ENCODE results near the gene CACNA1H. TPM values are rescaled to one million over a fixed set of nuclear protein-coding genes. Genes with fewer than 3 reads are reported as not detected.
"Not testable (repeated sequence)": the region's sequence is repeated elsewhere in the genome, so short reads cannot be mapped to it uniquely, and the experiment has no call there.

CACNA1H gene
- total RNA-seq, 2 experiments from 2014 or later: 0.26 to 0.61 TPM

- Mint-ChIP-seq H3K9me3 (no peaks in the 10 kb centered on the region), H3K4me3 (no peak overlapping the region), H3K4me1 (ENCODE audit: low read depth) (no peaks in the 10 kb centered on the region), H3K27ac (no peak overlapping the region), H3K27me3 (no peaks in the 10 kb centered on the region), H3K36me3 (no peaks in the 10 kb centered on the region)
- DNase-seq: no peak
- intact Hi-C loops (cut with micrococcal nuclease): no loop called here
- ChIA-PET CTCF (interaction anchor here (0.6 kb wide), 1 partner anchor 484 kb away, joined by 3 read pairs; no protein-coding TSS in a partner anchor), POLR2A (no interaction called here)
These were observed 69.0 kb downstream of the CACNA1H start for GRCh38 chr16:1221628-1222552.

GRCh38 chr16:1222553-1223354 is 69.8 kb downstream of the CACNA1H start:
- no peak overlapping the region for H3K4me3 Mint-ChIP-seq
- no peaks in the 10 kb centered on the region for H3K27me3 Mint-ChIP-seq
- H3K36me3 Mint-ChIP-seq: no peaks in the 10 kb centered on the region
- intact Hi-C loops (cut with micrococcal nuclease): no loop called here
- CTCF ChIA-PET: no interaction called here
- no peaks in the 10 kb centered on the region for H3K4me1 Mint-ChIP-seq (ENCODE audit: low read depth)
- POLR2A ChIA-PET: no interaction called here
- H3K9me3 Mint-ChIP-seq: no peaks in the 10 kb centered on the region
- H3K27ac Mint-ChIP-seq: no peak overlapping the region
- no peak for DNase-seq

DNA sequence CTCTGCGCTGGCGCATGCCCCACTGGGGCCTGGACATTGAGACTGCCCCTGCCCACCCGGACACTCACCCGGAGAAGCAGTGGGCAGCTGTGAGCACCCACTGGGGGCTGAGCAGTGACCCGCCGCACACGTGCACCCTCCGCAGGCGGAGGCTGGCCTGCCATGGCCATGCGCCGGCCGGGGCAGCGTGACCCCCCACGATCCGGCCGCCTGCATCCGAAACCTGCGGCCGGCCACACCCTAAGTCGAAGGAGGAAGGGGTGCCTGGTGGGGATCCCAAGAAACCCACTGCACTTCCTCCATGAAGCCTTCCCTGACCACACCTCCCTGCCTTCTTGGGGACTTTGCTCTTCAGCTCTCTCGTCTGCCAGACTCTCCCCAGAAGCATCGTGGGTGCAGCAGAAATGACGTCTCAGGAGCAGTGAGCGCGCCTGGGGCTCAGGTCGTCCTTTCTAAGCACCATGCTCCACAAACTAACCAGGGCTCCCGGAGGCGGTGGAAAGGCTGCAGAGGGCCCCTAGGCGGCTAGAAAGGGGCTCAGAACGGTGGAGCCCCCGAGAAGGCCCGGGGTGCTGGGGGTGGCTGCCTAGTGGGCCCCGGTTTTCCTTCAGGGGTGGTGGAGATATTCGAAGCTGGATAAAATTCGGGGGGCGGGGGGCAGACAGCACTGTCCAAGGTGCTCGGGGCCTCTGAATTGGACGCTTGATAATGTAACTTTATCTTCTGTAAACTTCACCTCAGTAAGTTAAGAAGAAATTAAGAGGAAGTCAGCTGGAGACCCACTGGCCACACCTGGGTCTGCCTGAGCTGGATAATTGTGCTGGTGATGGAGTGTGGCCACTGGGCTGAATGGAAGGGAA is 70.7 kb downstream of the CACNA1H start:
- no peaks in the 10 kb centered on the region for H3K9me3 Mint-ChIP-seq
- DNase-seq: no peak
- H3K27me3 Mint-ChIP-seq: no peaks in the 10 kb centered on the region
- H3K4me1 Mint-ChIP-seq (ENCODE audit: low read depth): no peaks in the 10 kb centered on the region
- intact Hi-C loops (cut with micrococcal nuclease): no loop called here
- H3K4me3 Mint-ChIP-seq: no peak overlapping the region
- POLR2A ChIA-PET: no interaction called here
- CTCF ChIA-PET: no interaction called here
- H3K36me3 Mint-ChIP-seq: no peaks in the 10 kb centered on the region
- H3K27ac Mint-ChIP-seq: no peak overlapping the region

GRCh38 chr16:1224558-1224957 is 71.7 kb downstream of the CACNA1H start:
- H3K27me3 Mint-ChIP-seq: no peaks in the 10 kb centered on the region
- no peaks in the 10 kb centered on the region for H3K9me3 Mint-ChIP-seq

GRCh38 chr16:1225051-1225451 is 72.1 kb downstream of the CACNA1H start, which contains the start of gene TPSG1:
TPSG1 (minus strand) TSS chr16:1225268; CDS start chr16:1225252, 16 bp downstream.
- CTCF ChIA-PET: no interaction called here
- Mint-ChIP-seq H3K27ac (no peak within 1 kb of the TSS), H3K4me3 (no peak within 1 kb of the TSS), H3K4me1 (ENCODE audit: low read depth) (no peaks in the 10 kb centered on the region), H3K9me3 (no peaks in the 10 kb centered on the region), H3K36me3 (no peaks in the 10 kb centered on the region), H3K27me3 (no peaks in the 10 kb centered on the region)
- intact Hi-C loops (cut with micrococcal nuclease): no loop called here
- POLR2A ChIA-PET: no interaction called here
- no peak for DNase-seq

More at GRCh38 chr16:1224558-1224957, 71.7 kb downstream of the CACNA1H start:
- H3K36me3 Mint-ChIP-seq: no peaks in the 10 kb centered on the region
- H3K4me1 Mint-ChIP-seq (ENCODE audit: low read depth): no peaks in the 10 kb centered on the region
- intact Hi-C loops (cut with micrococcal nuclease): no loop called here
- no peak overlapping the region for H3K4me3 Mint-ChIP-seq
- H3K27ac Mint-ChIP-seq: no peak overlapping the region
- ChIA-PET CTCF (no interaction called here), POLR2A (no interaction called here)
- DNase-seq: no peak

DNA sequence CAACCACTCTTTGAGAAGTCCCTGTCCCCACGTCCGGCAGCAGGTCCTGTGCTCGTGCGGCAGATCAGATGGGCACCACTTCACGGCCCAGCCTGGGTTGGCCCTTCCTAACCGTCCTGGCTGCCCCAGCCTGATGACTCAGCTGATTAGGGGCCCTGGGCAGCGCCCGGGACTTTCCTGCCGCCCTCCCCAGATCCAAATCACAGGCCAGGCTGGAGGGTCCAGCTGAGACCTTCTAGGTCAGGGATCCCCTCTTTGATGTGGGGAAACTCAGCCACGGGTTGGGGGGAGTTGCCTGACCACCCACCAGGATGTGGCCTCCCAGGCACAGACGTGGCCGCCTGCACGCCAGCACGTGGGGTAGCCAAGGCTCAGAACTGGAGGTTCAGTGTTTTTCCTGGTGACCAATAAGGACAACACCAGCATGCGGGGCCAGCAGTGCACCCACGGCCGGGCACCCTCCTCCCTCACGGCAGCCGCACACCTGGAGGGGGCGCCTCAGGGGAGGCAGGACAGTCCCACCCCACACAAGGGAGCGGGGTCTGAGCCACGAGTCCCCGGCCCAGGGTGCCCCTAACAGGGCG is 72.9 kb downstream of the CACNA1H start:
- H3K27me3 Mint-ChIP-seq; CTCF ChIA-PET; H3K4me3 Mint-ChIP-seq; DNase-seq; H3K9me3 Mint-ChIP-seq; intact Hi-C loops (cut with micrococcal nuclease); H3K27ac Mint-ChIP-seq; H3K4me1 Mint-ChIP-seq (ENCODE audit: low read depth); POLR2A ChIA-PET; H3K36me3 Mint-ChIP-seq: not testable (repeated sequence)

DNA sequence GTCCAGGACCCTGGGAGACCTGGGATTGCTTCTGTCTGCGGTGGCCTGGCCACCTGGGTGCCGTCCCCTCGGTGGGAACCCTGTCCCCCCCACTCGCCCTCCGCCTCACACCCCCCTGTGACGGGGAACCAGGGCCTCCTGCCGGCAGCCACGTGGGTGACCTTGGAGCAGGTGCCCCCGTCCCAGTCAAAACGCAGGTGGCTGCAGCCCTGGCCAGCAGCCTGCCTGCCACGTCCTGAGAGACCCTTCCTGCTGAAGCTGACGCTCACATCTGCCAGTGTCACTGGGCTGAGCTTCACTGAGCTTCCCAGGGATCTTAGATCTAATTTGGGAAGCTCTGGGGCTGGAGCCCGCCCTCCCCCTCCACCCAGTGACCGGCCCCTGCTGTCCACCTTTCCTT is 73.8 kb downstream of the CACNA1H start:
- H3K36me3 Mint-ChIP-seq; H3K27ac Mint-ChIP-seq; H3K4me3 Mint-ChIP-seq; H3K9me3 Mint-ChIP-seq; intact Hi-C loops (cut with micrococcal nuclease); DNase-seq; POLR2A ChIA-PET; CTCF ChIA-PET; H3K27me3 Mint-ChIP-seq; H3K4me1 Mint-ChIP-seq (ENCODE audit: low read depth): not testable (repeated sequence)

GRCh38 chr16:1228227-1228626 is 75.3 kb downstream of the CACNA1H start:
- H3K27ac Mint-ChIP-seq; DNase-seq; H3K4me1 Mint-ChIP-seq (ENCODE audit: low read depth); POLR2A ChIA-PET; CTCF ChIA-PET; H3K9me3 Mint-ChIP-seq; H3K4me3 Mint-ChIP-seq; intact Hi-C loops (cut with micrococcal nuclease); H3K27me3 Mint-ChIP-seq; H3K36me3 Mint-ChIP-seq: not testable (repeated sequence)

- H3K4me3 Mint-ChIP-seq, CTCF ChIA-PET, POLR2A ChIA-PET: not testable (repeated sequence)
These were observed 76.6 kb downstream of the CACNA1H start for GRCh38 chr16:1229476-1229875.

DNA sequence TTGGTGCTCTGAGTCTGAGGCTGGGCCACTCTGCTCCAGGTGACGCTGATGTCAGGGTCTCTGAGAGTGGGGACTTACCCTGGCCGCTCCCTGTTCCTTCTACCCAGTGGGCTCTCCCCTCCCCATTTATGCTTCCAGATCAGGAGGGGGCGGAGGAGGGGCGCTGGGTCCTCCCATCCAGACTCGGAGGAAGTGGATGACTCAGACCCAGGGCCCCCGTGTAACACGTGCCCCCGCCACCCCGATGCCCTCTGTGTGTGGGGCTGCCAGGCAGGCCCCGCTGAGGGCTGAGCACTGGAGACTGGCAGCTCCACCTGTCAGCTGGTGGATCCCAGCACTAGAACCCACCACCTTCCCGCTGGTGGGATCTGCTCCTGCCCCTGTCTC is 77.2 kb downstream of the CACNA1H start, which contains the start of gene TPSB2:
Gene TPSB2, minus strand, starts transcription at position 101 of the 387 bp plus-strand sequence. CDS start 233 bp downstream, outside the sequence.
- H3K27me3 Mint-ChIP-seq; H3K4me1 Mint-ChIP-seq (ENCODE audit: low read depth); DNase-seq; H3K27ac Mint-ChIP-seq; H3K9me3 Mint-ChIP-seq; CTCF ChIA-PET; POLR2A ChIA-PET; H3K36me3 Mint-ChIP-seq; intact Hi-C loops (cut with micrococcal nuclease); H3K4me3 Mint-ChIP-seq: not testable (repeated sequence)

More at GRCh38 chr16:1229476-1229875, 76.6 kb downstream of the CACNA1H start:
- H3K9me3 Mint-ChIP-seq; H3K4me1 Mint-ChIP-seq (ENCODE audit: low read depth); H3K27me3 Mint-ChIP-seq; intact Hi-C loops (cut with micrococcal nuclease); H3K27ac Mint-ChIP-seq; H3K36me3 Mint-ChIP-seq; DNase-seq: not testable (repeated sequence)

DNA sequence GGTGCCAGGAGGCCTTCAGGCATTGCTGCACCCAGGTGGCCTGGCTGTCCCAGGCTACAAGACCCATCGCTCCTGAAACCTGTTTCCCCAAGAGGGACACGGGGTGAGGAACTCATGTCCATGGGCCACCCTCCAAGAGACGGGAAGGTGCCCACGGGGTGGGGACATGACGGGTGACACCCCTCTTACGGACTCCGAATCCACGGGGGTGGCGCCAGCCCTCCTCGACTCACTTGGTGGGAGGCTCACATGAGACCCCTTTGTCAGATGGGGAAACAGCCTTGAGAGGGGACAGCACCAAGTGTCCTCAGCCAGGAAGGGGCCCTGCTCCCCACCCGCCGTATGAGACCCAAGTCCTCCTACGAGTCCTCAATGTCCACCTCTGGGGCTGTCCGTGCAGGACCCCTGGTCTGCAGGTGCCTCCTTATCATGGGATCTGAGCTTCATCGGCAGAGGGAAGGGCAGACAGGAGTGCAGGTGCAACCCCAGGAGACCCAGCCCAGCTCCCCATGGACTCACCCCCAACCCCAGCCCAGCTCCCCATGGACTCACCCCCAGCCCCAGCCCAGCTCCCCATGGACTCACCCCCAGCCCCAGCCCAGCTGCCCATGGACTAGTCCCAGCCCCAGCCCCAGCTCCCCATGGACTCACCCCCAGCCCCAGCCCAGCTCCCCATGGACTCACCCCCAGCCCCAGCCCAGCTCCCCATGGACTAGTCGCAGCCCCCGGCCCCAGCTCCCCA is 77.7 kb downstream of the CACNA1H start:
- intact Hi-C loops (cut with micrococcal nuclease); H3K27me3 Mint-ChIP-seq; H3K27ac Mint-ChIP-seq; POLR2A ChIA-PET; DNase-seq; H3K4me3 Mint-ChIP-seq; H3K4me1 Mint-ChIP-seq (ENCODE audit: low read depth); CTCF ChIA-PET; H3K9me3 Mint-ChIP-seq; H3K36me3 Mint-ChIP-seq: not testable (repeated sequence)
